SK-N-SH (cell line): Measurements from ENCODE around the gene DNAAF9. TPM values are rescaled to one million over a fixed set of nuclear protein-coding genes. Genes with fewer than 3 reads are reported as not detected.

Experiments
- CTCF ChIA-PET: fragments of 300-600, 350-600 bp; formaldehyde crosslinking; extraction: SDS; loops from one replicate; lab custom pipeline; 2021; lab: Yijun Ruan, JAX
- POLR2A ChIA-PET: fragments of 350-600 bp; sonication (Branson Sonifier 250); formaldehyde crosslinking; extraction: SDS; loops from one replicate; lab custom pipeline; 2020; ENCODE audit warnings: antibody characterized with exemption, inconsistent platforms; lab: Yijun Ruan, JAX
- DNase-seq: peaks from one replicate; pipeline ENCODE4 v3.0.0; 2012
- H2AFZ ChIP-seq: fragments of 200-600 bp; sonication (generic); 2 replicates; pipeline ENCODE4 v1.8.1; 2016; ENCODE audit warnings: antibody characterized with exemption, mild to moderate bottlenecking, low read depth
- H3F3A ChIP-seq: fragments of 200-600 bp; sonication (generic); replicated peaks from 2 replicates; pipeline ENCODE3; 2016; ENCODE audit warnings: antibody characterized with exemption, mild to moderate bottlenecking; ENCODE audit not compliant: insufficient read depth
- H3K27ac ChIP-seq, 2 experiments: fragments of 200-500 bp in 1 of 2; fragments of 200-600 bp in 1 of 2; sonication (Bioruptor generic) in 1 of 2; sonication (generic), shearing (Covaris generic) in 1 of 2; 2 replicates each; pipeline versions ENCODE4 v1.5.1 to v1.6.1; 2014 to 2016; ENCODE audit warnings: low read depth in 2 of 2, inconsistent platforms in 1 of 2, low read length in 1 of 2, mild to moderate bottlenecking in 1 of 2, mixed read lengths in 1 of 2
- H3K27me3 ChIP-seq: fragments of 200-600 bp; sonication (generic), shearing (Covaris generic); 2 replicates; pipeline ENCODE4 v1.6.1; 2016; ENCODE audit warnings: mixed run types; ENCODE audit not compliant: insufficient read depth
- H3K36me3 ChIP-seq, 2 experiments: fragments of 200-500 bp in 1 of 2; fragments of 200-600 bp in 1 of 2; sonication (Bioruptor generic) in 1 of 2; sonication (generic) in 1 of 2; replicated peaks in 1 of 2; 2 replicates each; pipeline versions ENCODE3 to v1.5.1; 2014 to 2016; ENCODE audit warnings: low read length in 1 of 2, mild to moderate bottlenecking in 1 of 2; ENCODE audit not compliant: insufficient read depth in 2 of 2, control insufficient read depth in 1 of 2
- H3K4me1 ChIP-seq, 2 experiments: fragments of 200-500 bp in 1 of 2; fragments of 200-600 bp in 1 of 2; sonication (Bioruptor generic) in 1 of 2; sonication (generic), shearing (Covaris generic) in 1 of 2; 2 replicates each; pipeline versions ENCODE4 v1.5.1 to v1.6.1; 2014 to 2016; ENCODE audit warnings: low read depth in 1 of 2, low read length in 1 of 2, mixed run types in 1 of 2; ENCODE audit not compliant: insufficient read depth in 2 of 2, control insufficient read depth in 1 of 2
- H3K4me2 ChIP-seq: fragments of 200-600 bp; sonication (generic), shearing (Covaris generic); 2 replicates; pipeline ENCODE4 v1.6.1; 2017; ENCODE audit warnings: mixed run types
- H3K4me3 ChIP-seq, 2 experiments: fragments of 200-500 bp in 1 of 2; fragments of 200-600 bp in 1 of 2; sonication (Bioruptor generic) in 1 of 2; sonication (generic), shearing (Covaris generic) in 1 of 2; 2 replicates each; pipeline versions ENCODE4 v1.5.1 to v1.8.1; 2014 to 2016; ENCODE audit warnings: low read depth in 2 of 2, inconsistent platforms in 1 of 2, low read length in 1 of 2, mild to moderate bottlenecking in 1 of 2, mixed read lengths in 1 of 2, moderate library complexity in 1 of 2
- H3K79me2 ChIP-seq: fragments of 200-600 bp; sonication (generic); 2 replicates; pipeline ENCODE4 v1.8.1; 2017; ENCODE audit warnings: mild to moderate bottlenecking; ENCODE audit not compliant: insufficient read depth
- H3K9ac ChIP-seq: fragments of 200-600 bp; sonication (generic); 2 replicates; pipeline ENCODE4 v1.6.1; 2017; ENCODE audit warnings: mixed run types
- H3K9me2 ChIP-seq: fragments of 200-600 bp; sonication (generic); 2 replicates; pipeline ENCODE4 v1.6.1; 2017; ENCODE audit warnings: mixed run types
- H3K9me3 ChIP-seq: fragments of 200-600 bp; sonication (generic); 2 replicates; pipeline ENCODE4 v1.6.1; 2017; ENCODE audit warnings: mixed run types, mild to moderate bottlenecking, moderate library complexity
- H4K20me1 ChIP-seq: fragments of 200-600 bp; sonication (generic); 2 replicates; pipeline ENCODE4 v1.6.1; 2017; ENCODE audit warnings: mild to moderate bottlenecking, mixed run types; ENCODE audit not compliant: insufficient read depth
- CHD2 ChIP-seq: fragments of 150-350 bp; IDR thresholded peaks from 2 replicates; pipeline ENCODE4 v1.6.1; 2018; ENCODE audit warnings: low read length; ENCODE audit not compliant: partially characterized antibody
- CTCF ChIP-seq: fragments of 200-600 bp; sonication (generic); IDR thresholded peaks from 2 replicates; pipeline ENCODE4 v1.6.1; 2017; ENCODE audit warnings: antibody characterized with exemption, mild to moderate bottlenecking, moderate library complexity
- ELF1 ChIP-seq: IDR thresholded peaks from 2 replicates; pipeline ENCODE4 v1.4.0; 2012
- FOSL2 ChIP-seq: IDR thresholded peaks from 2 replicates; pipeline ENCODE4 v1.4.0; 2012; ENCODE audit warnings: low read depth, mild to moderate bottlenecking, moderate library complexity, borderline replicate concordance
- FOXJ3 ChIP-seq: sonication (generic); formaldehyde crosslinking; IDR thresholded peaks from 2 replicates; pipeline ENCODE4 v1.5.1; 2020; ENCODE audit warnings: mild to moderate bottlenecking, missing genetic modification reagents
- GATA2 ChIP-seq: sonication (generic); formaldehyde crosslinking; IDR thresholded peaks from 2 replicates; pipeline ENCODE4 v1.5.0; 2020; ENCODE audit warnings: mild to moderate bottlenecking, missing genetic modification reagents
- IRF3 ChIP-seq: fragments of 150-350 bp; IDR thresholded peaks from 2 replicates; pipeline ENCODE4 v1.6.1; 2016; ENCODE audit warnings: mild to moderate bottlenecking, low read depth, low read length
- JUND ChIP-seq: IDR thresholded peaks from 2 replicates; pipeline ENCODE4 v1.4.0; 2012
- NRF1 ChIP-seq: IDR thresholded peaks from 2 replicates; pipeline ENCODE4 v1.6.1; 2012; ENCODE audit warnings: low read depth, mild to moderate bottlenecking, low read length
- POLR2AphosphoS5 ChIP-seq: IDR thresholded peaks from 2 replicates; pipeline ENCODE4 v1.6.1; 2012; ENCODE audit warnings: low read depth, low read length
- RAD21 ChIP-seq: IDR thresholded peaks from 2 replicates; pipeline ENCODE4 v1.6.1; 2012; ENCODE audit warnings: mild to moderate bottlenecking, low read length
- RFX5 ChIP-seq: IDR thresholded peaks from 2 replicates; pipeline ENCODE4 v1.6.1; 2012; ENCODE audit warnings: mild to moderate bottlenecking, improper control_type of control experiment, low read length
- SIN3A ChIP-seq: IDR thresholded peaks from 2 replicates; pipeline ENCODE4 v1.6.1; 2012; ENCODE audit warnings: low read depth, mild to moderate bottlenecking, low read length, moderate library complexity, borderline replicate concordance
- SMC3 ChIP-seq: IDR thresholded peaks from 2 replicates; pipeline ENCODE4 v1.6.1; 2012; ENCODE audit warnings: low read depth, low read length, improper control_type of control experiment
- TAF1 ChIP-seq: IDR thresholded peaks from 2 replicates; pipeline ENCODE4 v1.6.1; 2012; ENCODE audit warnings: low read depth, mild to moderate bottlenecking, low read length, moderate library complexity, borderline replicate concordance
- TCF12 ChIP-seq: IDR thresholded peaks from 2 replicates; pipeline ENCODE4 v1.4.0; 2012
- TEAD4 ChIP-seq: IDR thresholded peaks from 2 replicates; pipeline ENCODE4 v1.4.0; 2012; ENCODE audit warnings: mild to moderate bottlenecking, borderline replicate concordance; ENCODE audit not compliant: insufficient read depth
- ZBTB33 ChIP-seq: IDR thresholded peaks from 2 replicates; pipeline ENCODE4 v1.4.0; 2012; ENCODE audit warnings: low read depth, borderline replicate concordance
- WGBS: methylation state at CpG from one replicate; pipeline ENCODE4 v1.1.6; 2017; ENCODE audit warnings: low lambda C conversion rate; 5-methylcytosine and 5-hydroxymethylcytosine counted together
- polyA plus RNA-seq, 3 experiments: library from polyadenylated mRNA; depleted of rRNA; stranded (reverse); fragments of >200 nt; gene quantifications; 2 replicates each; pipeline ENCODE4 v1.2.3, GENCODE V29; 2012

Gene DNAAF9
- polyA plus RNA-seq, 1 of the 3 experiments (the other 2 are of a cell fraction) = 5.5 TPM

GRCh38 chr20:3446779-3447178 is 39.3 kb upstream of the DNAAF9 start:
- Histone ChIP-seq H3K9me3 (no peaks in the 10 kb centered on the region), H3K27me3 (0 out of 2 replicates have a peak, but pooled peaks cover 6% of the 10 kb centered on the region), H3K79me2 (no peaks in the 10 kb centered on the region), H3K4me1 (no peaks in the 10 kb centered on the region), H4K20me1 (no peaks in the 10 kb centered on the region), H3F3A (no peaks in the 10 kb centered on the region), H3K27ac (no peak overlapping the region), H3K9ac (no peak overlapping the region), H2AFZ (no peak overlapping the region), H3K9me2 (no peaks in the 10 kb centered on the region), H3K4me2 (no peak overlapping the region), H3K36me3 (no peaks in the 10 kb centered on the region), H3K4me3 (no peak overlapping the region)
- DNase-seq = no peak
- CTCF ChIA-PET = no interaction called here
- WGBS = 81% methylated on average over 8 of the region's 8 CpGs
- no peak for TF ChIP-seq NRF1
- TF ChIP-seq TEAD4 = no peak
- TF ChIP-seq JUND = no peak
- no peak for TF ChIP-seq ZBTB33
- TF ChIP-seq SIN3A = no peak
- TF ChIP-seq RFX5 = no peak
- no peak for TF ChIP-seq ELF1
- no peak for TF ChIP-seq CHD2
- TF ChIP-seq CTCF = no peak
- TF ChIP-seq FOSL2 = no peak
- no peak for TF ChIP-seq RAD21
- no peak for TF ChIP-seq IRF3
- POLR2A ChIA-PET = no interaction called here

- no peaks in the 10 kb centered on the region for H3K4me1 ChIP-seq
- H3K4me3 ChIP-seq = no peak overlapping the region
- WGBS = 43% methylated on average over 2 of the region's 2 CpGs
- H3K79me2 ChIP-seq = no peaks in the 10 kb centered on the region
- H3K27ac ChIP-seq = no peak overlapping the region
- H3K9me3 ChIP-seq = no peaks in the 10 kb centered on the region
- no peak for DNase-seq
- H3F3A ChIP-seq = no peaks in the 10 kb centered on the region
- no peak overlapping the region for H3K4me2 ChIP-seq
- CTCF ChIA-PET = no interaction called here
- no peaks in the 10 kb centered on the region for H3K36me3 ChIP-seq
- no peaks in the 10 kb centered on the region for H4K20me1 ChIP-seq
- no peaks in the 10 kb centered on the region for H3K9me2 ChIP-seq
- no peaks in the 10 kb centered on the region for H3K27me3 ChIP-seq
- no peak overlapping the region for H2AFZ ChIP-seq
- POLR2A ChIA-PET = no interaction called here
- H3K9ac ChIP-seq = no peak overlapping the region
- TF ChIP-seq TEAD4 = no peak
- TF ChIP-seq CTCF = no peak
- no peak for TF ChIP-seq ELF1
- no peak for TF ChIP-seq RAD21
- no peak for TF ChIP-seq POLR2AphosphoS5
- TF ChIP-seq TCF12 = no peak
- TF ChIP-seq ZBTB33 = no peak
- TF ChIP-seq FOXJ3 = no peak
- no peak for TF ChIP-seq JUND
- no peak for TF ChIP-seq SMC3
- no peak for TF ChIP-seq GATA2 (CRISPR knock-in tag)
- no peak for TF ChIP-seq TAF1
Observed at GRCh38 chr20:3436864-3437574, 29.6 kb upstream of the DNAAF9 start.
